NB4 (cell line): ENCODE data around the gene TMEM80.
"Not testable (repeated sequence)": the region's sequence is repeated elsewhere in the genome, so short reads cannot be mapped to it uniquely, and the experiment has no call there.

ENCODE experiments used
- DNase-seq: peaks from one replicate; pipeline ENCODE4 v3.0.0; 2010; ENCODE audit warnings: low read depth
- H3K4me3 ChIP-seq: one replicate; pipeline ENCODE4 v1.5.1; 2011; ENCODE audit warnings: mild to moderate bottlenecking, low read depth, low read length, moderate library complexity
- CTCF ChIP-seq: IDR thresholded peaks from one replicate; pipeline ENCODE4 v1.5.1; 2012; ENCODE audit warnings: low read depth, low read length
- MAX ChIP-seq: IDR thresholded peaks from 2 replicates; pipeline ENCODE4 v1.6.1; 2011; ENCODE audit warnings: low read depth, low read length
- MYC ChIP-seq: IDR thresholded peaks from 2 replicates; pipeline ENCODE4 v1.6.1; 2011; ENCODE audit warnings: low read depth, low read length
- POLR2A ChIP-seq: IDR thresholded peaks from 2 replicates; pipeline ENCODE4 v1.6.1; 2011; ENCODE audit warnings: mild to moderate bottlenecking; ENCODE audit not compliant: insufficient read length; ENCODE audit errors: extremely low read depth

The TMEM80 gene

GRCh38 chr11:687751-688150, 7.9 kb upstream of the TMEM80 start:
- TF ChIP-seq MYC (no peak), CTCF (no peak), POLR2A (no peak), MAX (no peak)
- DNase-seq = no peak

GRCh38 chr11:688681-689080, 6.9 kb upstream of the TMEM80 start:
- DNase-seq = no peak
- H3K4me3 ChIP-seq = no peak overlapping the region
- TF ChIP-seq MYC = no peak
- no peak for TF ChIP-seq CTCF
- TF ChIP-seq MAX = no peak
- TF ChIP-seq POLR2A = no peak

More at GRCh38 chr11:687751-688150, 7.9 kb upstream of the TMEM80 start:
- H3K4me3 ChIP-seq = no peak overlapping the region

GRCh38 chr11:689625-690024, 6.0 kb upstream of the TMEM80 start:
- TF ChIP-seq MAX = no peak
- no peak for TF ChIP-seq MYC
- no peak for TF ChIP-seq CTCF
- TF ChIP-seq POLR2A = no peak
- DNase-seq = no peak
- no peak overlapping the region for H3K4me3 ChIP-seq

- H3K4me3 ChIP-seq, DNase-seq: not testable (repeated sequence)
Measured at GRCh38 chr11:690244-690643, 5.4 kb upstream of the TMEM80 start.

- no peak overlapping the region for H3K4me3 ChIP-seq
- peak; percentile 49 for DNase-seq
- TF ChIP-seq MAX (peak; percentile 47; the same call in 1 of the 2 replicates), MYC (no peak), CTCF (no peak), POLR2A (no peak)
Measured at GRCh38 chr11:690738-691633, 4.6 kb upstream of the TMEM80 start.

- TF ChIP-seq MYC = no peak
- no peak for TF ChIP-seq CTCF
- no peak for TF ChIP-seq MAX
- TF ChIP-seq POLR2A = no peak
- H3K4me3 ChIP-seq = no peak overlapping the region
- DNase-seq = no peak
Measured at GRCh38 chr11:691710-692590, 3.7 kb upstream of the TMEM80 start.
